GM12892 (cell line): Measurements from ENCODE around the gene ELOVL2.

Experiments used
- POLR2AphosphoS5 ChIP-seq: IDR thresholded peaks from 2 replicates; pipeline ENCODE4 v1.6.1; 2011; ENCODE audit warnings: low read depth, low read length, control low read depth
- TAF1 ChIP-seq: IDR thresholded peaks from 2 replicates; pipeline ENCODE4 v1.6.1; 2011; ENCODE audit warnings: low read depth, mild to moderate bottlenecking, control low read depth, low read length, borderline replicate concordance

DNA sequence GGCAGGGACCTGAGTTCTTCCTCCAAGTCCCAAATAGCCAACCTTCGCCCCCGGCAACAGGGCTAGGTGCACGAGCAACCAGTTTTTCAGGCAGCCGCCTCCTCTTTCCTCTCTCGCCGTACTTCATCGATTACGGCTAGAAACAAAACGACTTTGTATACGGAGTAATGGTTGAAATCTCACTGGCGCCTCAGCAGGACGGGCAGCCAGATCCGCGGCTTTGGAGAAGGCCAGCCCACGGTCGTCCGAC lies 49.2 kb upstream of the ELOVL2 start:
- TF ChIP-seq POLR2AphosphoS5 (0 out of 2 replicates have a peak, but pooled peaks have one; percentile 59), TAF1 (peak; percentile 76; the same call in 1 of the 2 replicates)
